ENCODE data around the gene ANKLE2. TPM values are rescaled to one million over a fixed set of nuclear protein-coding genes. Genes with fewer than 3 reads are reported as not detected.

ANKLE2 gene
- total RNA-seq, 1 experiment from 2014 or later, result 80.3 TPM

DNA sequence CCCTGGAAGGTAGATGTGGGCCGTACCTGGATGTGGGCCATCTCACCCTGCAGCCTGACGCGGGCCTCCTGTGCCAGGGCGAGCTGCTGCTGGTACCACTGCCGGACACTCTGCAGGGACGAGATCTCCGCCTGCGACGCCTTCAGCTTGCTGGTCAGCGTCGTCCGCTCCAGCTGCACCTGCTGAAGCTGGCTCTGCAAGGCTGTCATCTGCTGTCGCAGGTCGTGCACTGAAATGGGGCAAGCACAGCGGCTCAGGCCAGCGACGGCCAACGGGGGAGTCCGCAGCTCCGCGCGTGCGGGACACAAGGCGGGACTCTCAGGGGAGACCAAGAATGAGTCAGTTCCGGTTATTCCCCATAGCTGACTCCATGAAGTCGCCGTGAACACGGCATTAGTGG lies 40.1 kb upstream of the ANKLE2 start:
- Mint-ChIP-seq H3K36me3 (ENCODE audit: insufficient read depth in 1 of 3, low read depth in 3 of 3) (peaks cover 40 to 85% (median 75%) of the 10 kb centered on the region in 3 experiments), H3K9me3 (no peaks in the 10 kb centered on the region), H3K4me3 (no peak overlapping the region), H3K27ac (no peak overlapping the region; a peak in 1 of 7 replicates), H3K27me3 (ENCODE audit: low read depth) (no peaks in the 10 kb centered on the region; the same call in 1 of the 2 replicates), H3K4me1 (no peaks in the 10 kb centered on the region)
- no peaks in the 10 kb centered on the region for H3K4me1 ChIP-seq (ENCODE audit: insufficient read depth, low read length)
- no peak overlapping the region for H4K8ac ChIP-seq (replicated peaks; ENCODE audit: insufficient read length, low read depth, low read length)
- no peak overlapping the region for H3K9ac ChIP-seq (ENCODE audit: extremely low read depth, insufficient read length, low read length)
- no peak overlapping the region for H2AFZ ChIP-seq (ENCODE audit: low read length)
- no peaks in the 10 kb centered on the region for H3K27me3 ChIP-seq (ENCODE audit: insufficient read depth, low read length)
- no peak overlapping the region for H3T11ph ChIP-seq (ENCODE audit: low read length)
- no peak overlapping the region for H3K18ac ChIP-seq (ENCODE audit: insufficient read length, low read depth, low read length)
- no peak overlapping the region for H3K27ac ChIP-seq (ENCODE audit: insufficient read length, low read depth, low read length)
- no peaks in the 10 kb centered on the region for H3K9me3 ChIP-seq (ENCODE audit: control insufficient read depth, low read depth, low read length)
- H2BK20ac ChIP-seq (ENCODE audit: low read depth, low read length, poor library complexity, severe bottlenecking), result no peak overlapping the region
- H3K23ac ChIP-seq (ENCODE audit: insufficient read length, low read depth, low read length), result no peak overlapping the region
- TF ChIP-seq CTCF (conservative IDR thresholded peaks at IDR 0.05), result no peak
- H2AK5ac ChIP-seq (ENCODE audit: insufficient read length, low read length), result no peak overlapping the region
- H2BK5ac ChIP-seq (ENCODE audit: insufficient read length, low read length), result no peak overlapping the region
- no peak overlapping the region for H3K4me2 ChIP-seq (ENCODE audit: insufficient read depth, insufficient read length, low read length)
- no peak for DNase-seq
- no peak overlapping the region for H4K5ac ChIP-seq (ENCODE audit: insufficient read length, low read depth, low read length)
- H3K79me1 ChIP-seq (ENCODE audit: insufficient read depth, low read depth, low read length, poor library complexity, severe bottlenecking), result no peaks in the 10 kb centered on the region
- H3K4ac ChIP-seq (ENCODE audit: low read depth, low read length), result no peak overlapping the region
- H2BK15ac ChIP-seq (ENCODE audit: low read depth, low read length), result no peak overlapping the region
- H2BK12ac ChIP-seq (ENCODE audit: insufficient read length, low read depth, low read length), result no peak overlapping the region
- no peak overlapping the region for H3K56ac ChIP-seq (ENCODE audit: insufficient read length, low read depth, low read length)
- no peak overlapping the region for H3K14ac ChIP-seq (ENCODE audit: insufficient read depth, low read length)
- H3K79me2 ChIP-seq (ENCODE audit: insufficient read depth, low read length), result no peaks in the 10 kb centered on the region
- H4K91ac ChIP-seq (ENCODE audit: insufficient read length, low read depth, low read length), result no peak overlapping the region
- no peaks in the 10 kb centered on the region for H3K23me2 ChIP-seq (ENCODE audit: insufficient read length, low read depth, low read length, poor library complexity, severe bottlenecking)
- H2BK120ac ChIP-seq (ENCODE audit: low read depth, low read length, poor library complexity, severe bottlenecking), result no peak overlapping the region
- WGBS (ENCODE audit: extremely low coverage, insufficient read length, low lambda C conversion rate), result no CpG with 5 or more reads among the region's 28 CpGs
- H4K20me1 ChIP-seq (ENCODE audit: control insufficient read depth, insufficient read depth, insufficient read length), result no peaks in the 10 kb centered on the region
